Effector CD4-positive, alpha-beta T cell (primary cell): ENCODE results near the gene AQP1.

ENCODE experiments used
- DNase-seq: peaks from one replicate; pipeline ENCODE4 v3.0.0-alpha.2; 2020

AQP1 gene

GRCh38 chr7:30907527-30908267 lies 4.0 kb upstream of the AQP1 start:
- DNase-seq = no peak

- DNase-seq = no peak
Observed at GRCh38 chr7:30908681-30909080, 3.0 kb upstream of the AQP1 start.

GRCh38 chr7:30909431-30909830 lies 2.2 kb upstream of the AQP1 start:
- no peak for DNase-seq

GRCh38 chr7:30910411-30911073 lies 1.1 kb upstream of the AQP1 start:
- DNase-seq = no peak

GRCh38 chr7:30911133-30911532 lies 520 bp upstream of the AQP1 start:
- DNase-seq = no peak

GRCh38 chr7:30912021-30912730 lies 523 bp downstream of the AQP1 start:
- DNase-seq = no peak

- no peak for DNase-seq
Observed at GRCh38 chr7:30912731-30912985, 1.0 kb downstream of the AQP1 start.

- DNase-seq = no peak
Observed at GRCh38 chr7:30912986-30913811, 1.5 kb downstream of the AQP1 start.

GRCh38 chr7:30913821-30914515 lies 2.3 kb downstream of the AQP1 start:
- DNase-seq = no peak

- no peak for DNase-seq
Observed at GRCh38 chr7:30914596-30914995, 2.9 kb downstream of the AQP1 start.

GRCh38 chr7:30915005-30915601 lies 3.5 kb downstream of the AQP1 start:
- DNase-seq = no peak

GRCh38 chr7:30915751-30916150 lies 4.1 kb downstream of the AQP1 start:
- DNase-seq = no peak

- DNase-seq = no peak
Observed at GRCh38 chr7:30916255-30916654, 4.6 kb downstream of the AQP1 start.

GRCh38 chr7:30916767-30917166 lies 5.1 kb downstream of the AQP1 start:
- DNase-seq = no peak

- no peak for DNase-seq
Observed at GRCh38 chr7:30917216-30917893, 5.7 kb downstream of the AQP1 start.

- DNase-seq = no peak
Observed at GRCh38 chr7:30918676-30919075, 7.0 kb downstream of the AQP1 start.

- no peak for DNase-seq
Observed at GRCh38 chr7:30920021-30920583, 8.4 kb downstream of the AQP1 start.

- DNase-seq = no peak
Observed at GRCh38 chr7:30920584-30921539, 9.2 kb downstream of the AQP1 start.

GRCh38 chr7:30921540-30922401 lies 10.1 kb downstream of the AQP1 start:
- no peak for DNase-seq
